Measurements from ENCODE around the gene ALDH1B1.

- TF ChIP-seq CTCF (IDR thresholded peaks at IDR 0.05) (no peak), POLR2AphosphoS5 (IDR thresholded peaks at IDR 0.05) (no peak)
These were observed 760 bp downstream of the ALDH1B1 start for GRCh38 chr9:38393128-38393796.
